WTC11 (cell line): Measurements from ENCODE around the gene ANO9.

Source experiments
- IRF2 ChIP-seq: sonication (generic); formaldehyde crosslinking; IDR thresholded peaks from 2 replicates; pipeline ENCODE4 v1.8.0; 2022; ENCODE audit warnings: low read depth, missing genetic modification reagents, borderline replicate concordance
- USF1 ChIP-seq: sonication (generic); formaldehyde crosslinking; IDR thresholded peaks from 2 replicates; pipeline ENCODE4 v1.8.0; 2022; ENCODE audit warnings: mild to moderate bottlenecking, missing genetic modification reagents
- ZNF138 ChIP-seq: sonication (generic); formaldehyde crosslinking; conservative IDR thresholded peaks from 2 replicates; pipeline ENCODE4 v1.8.1; 2022; ENCODE audit warnings: mild to moderate bottlenecking, moderate library complexity, missing genetic modification reagents
- ZNF263 ChIP-seq: sonication (generic); formaldehyde crosslinking; IDR thresholded peaks from 2 replicates; pipeline ENCODE4 v1.8.1; 2022; ENCODE audit warnings: low read depth, mild to moderate bottlenecking, moderate library complexity, missing genetic modification reagents

GRCh38 chr11:454801-455565 lies 13.2 kb upstream of the ANO9 start:
- TF ChIP-seq IRF2 (CRISPR knock-in tag) (no peak), ZNF138 (CRISPR knock-in tag) (no peak), USF1 (CRISPR knock-in tag) (no peak), ZNF263 (no peak)
